Measurements from ENCODE around the gene CRYBG1. TPM values are rescaled to one million over a fixed set of nuclear protein-coding genes. Genes with fewer than 3 reads are reported as not detected.

Gene CRYBG1
- total RNA-seq (12.2 TPM), polyA plus RNA-seq (22.2 TPM)
- long read RNA-seq, donor 1 = 0 reads
- long read RNA-seq, donor 2 = 0 reads
- long read RNA-seq, donor 3 = 0 reads
- long read RNA-seq, donor 4 = 0 reads
- long read RNA-seq, donor 5 = 0 reads
- long read RNA-seq, donor 6 = 0 reads
- long read RNA-seq, donor 7, full-length matches to known transcripts = 1 of 1 reads
- long read RNA-seq, donor 7, partial matches to known transcripts = 0 of 1 reads
- long read RNA-seq, donor 7, other reads (novel, unspliced or antisense) = 0 of 1 reads
- long read RNA-seq, donor 8 = 0 reads
- long read RNA-seq, donor 9 = 0 reads
- long read RNA-seq, donor 10 = 0 reads

GRCh38 chr6:106360410-106360988 lies at the start of gene CRYBG1:
TSS of gene CRYBG1 (plus strand) at chr6:106360717. CDS start at chr6:106360909, 192 bp downstream.
- Histone ChIP-seq H3K36me3 (ENCODE audit: control insufficient read depth in 2 of 2, insufficient read depth in 2 of 2, low read length in 1 of 2) (no peaks in the 10 kb centered on the region), H3K9me3 (ENCODE audit: control insufficient read depth in 2 of 2, insufficient read depth in 1 of 2, low read length in 1 of 2) (peaks cover 1 to 5% of the 10 kb centered on the region in 2 donors), H3K27me3 (ENCODE audit: control insufficient read depth in 2 of 2, insufficient read depth in 1 of 2, low read length in 1 of 2) (peaks cover 14 to 54% of the 10 kb centered on the region in 2 donors), H3K4me3 (ENCODE audit: low read length in 2 of 2) (peak within 1 kb of the TSS in 1 of 2 donors; percentile 30), H3K4me1 (ENCODE audit: control insufficient read depth in 2 of 2, insufficient read depth in 2 of 2, low read length in 2 of 2) (peaks cover 2 to 7% of the 10 kb centered on the region in 2 donors), H3K27ac (ENCODE audit: low read depth in 1 of 2, low read length in 1 of 2) (no peak within 1 kb of the TSS)
- WGBS = 3% methylated on average over 66 of the region's 66 CpGs
- peak in 7 of 9 donors; percentile 21 to 58 (median 35) for DNase-seq (ENCODE audit: low read depth in 6 of 9, low spot score in 9 of 9)

- Histone ChIP-seq H3K4me1 (ENCODE audit: control insufficient read depth in 2 of 2, insufficient read depth in 2 of 2, low read length in 2 of 2) (no peaks in the 10 kb centered on the region), H3K9me3 (ENCODE audit: control insufficient read depth in 2 of 2, insufficient read depth in 1 of 2, low read length in 1 of 2) (no peaks in the 10 kb centered on the region), H3K27ac (ENCODE audit: low read depth in 1 of 2, low read length in 1 of 2) (no peak overlapping the region), H3K27me3 (ENCODE audit: control insufficient read depth in 2 of 2, insufficient read depth in 1 of 2, low read length in 1 of 2) (no peaks in the 10 kb centered on the region), H3K4me3 (ENCODE audit: low read length in 2 of 2) (no peak overlapping the region), H3K36me3 (ENCODE audit: control insufficient read depth in 2 of 2, insufficient read depth in 2 of 2, low read length in 1 of 2) (peaks cover 8 to 15% of the 10 kb centered on the region in 2 donors)
- WGBS = 45% methylated on average over 6 of the region's 6 CpGs
- DNase-seq (ENCODE audit: low read depth in 6 of 9, low spot score in 9 of 9) = no peak
Observed at GRCh38 chr6:106315765-106316374, 44.6 kb upstream of the CRYBG1 start.

GRCh38 chr6:106316375-106316766 lies 44.1 kb upstream of the CRYBG1 start:
- Histone ChIP-seq H3K36me3 (ENCODE audit: control insufficient read depth in 2 of 2, insufficient read depth in 2 of 2, low read length in 1 of 2) (peaks cover 8 to 13% of the 10 kb centered on the region in 2 donors), H3K27ac (ENCODE audit: low read depth in 1 of 2, low read length in 1 of 2) (no peak overlapping the region), H3K4me3 (ENCODE audit: low read length in 2 of 2) (no peak overlapping the region), H3K4me1 (ENCODE audit: control insufficient read depth in 2 of 2, insufficient read depth in 2 of 2, low read length in 2 of 2) (no peaks in the 10 kb centered on the region), H3K9me3 (ENCODE audit: control insufficient read depth in 2 of 2, insufficient read depth in 1 of 2, low read length in 1 of 2) (no peaks in the 10 kb centered on the region), H3K27me3 (ENCODE audit: control insufficient read depth in 2 of 2, insufficient read depth in 1 of 2, low read length in 1 of 2) (no peaks in the 10 kb centered on the region)
- DNase-seq (ENCODE audit: low read depth in 6 of 9, low spot score in 9 of 9) = no peak
- 95% methylated on average over 3 of the region's 3 CpGs for WGBS

- WGBS = 98% methylated on average over 2 of the region's 2 CpGs
- Histone ChIP-seq H3K27me3 (ENCODE audit: control insufficient read depth in 2 of 2, insufficient read depth in 1 of 2, low read length in 1 of 2) (no peaks in the 10 kb centered on the region), H3K4me1 (ENCODE audit: control insufficient read depth in 2 of 2, insufficient read depth in 2 of 2, low read length in 2 of 2) (no peaks in the 10 kb centered on the region), H3K27ac (ENCODE audit: low read depth in 1 of 2, low read length in 1 of 2) (no peak overlapping the region), H3K4me3 (ENCODE audit: low read length in 2 of 2) (no peak overlapping the region), H3K36me3 (ENCODE audit: control insufficient read depth in 2 of 2, insufficient read depth in 2 of 2, low read length in 1 of 2) (peaks cover 5 to 8% of the 10 kb centered on the region in 2 donors), H3K9me3 (ENCODE audit: control insufficient read depth in 2 of 2, insufficient read depth in 1 of 2, low read length in 1 of 2) (no peaks in the 10 kb centered on the region)
- DNase-seq (ENCODE audit: low read depth in 6 of 9, low spot score in 9 of 9) = no peak
Observed at GRCh38 chr6:106318061-106318460, 42.5 kb upstream of the CRYBG1 start.

- Histone ChIP-seq H3K36me3 (ENCODE audit: control insufficient read depth in 2 of 2, insufficient read depth in 2 of 2, low read length in 1 of 2) (peaks cover 5 to 8% of the 10 kb centered on the region in 2 donors), H3K4me1 (ENCODE audit: control insufficient read depth in 2 of 2, insufficient read depth in 2 of 2, low read length in 2 of 2) (peaks cover 0 to 4% of the 10 kb centered on the region in 2 donors), H3K27ac (ENCODE audit: low read depth in 1 of 2, low read length in 1 of 2) (no peak overlapping the region), H3K9me3 (ENCODE audit: control insufficient read depth in 2 of 2, insufficient read depth in 1 of 2, low read length in 1 of 2) (no peaks in the 10 kb centered on the region), H3K4me3 (ENCODE audit: low read length in 2 of 2) (no peak overlapping the region), H3K27me3 (ENCODE audit: control insufficient read depth in 2 of 2, insufficient read depth in 1 of 2, low read length in 1 of 2) (no peaks in the 10 kb centered on the region)
- DNase-seq (ENCODE audit: low read depth in 6 of 9, low spot score in 9 of 9) = no peak
Observed at GRCh38 chr6:106318851-106319250, 41.7 kb upstream of the CRYBG1 start.

GRCh38 chr6:106321940-106322339 lies 38.6 kb upstream of the CRYBG1 start:
- no peak overlapping the region for H3K4me3 ChIP-seq (ENCODE audit: low read length in 2 of 2)
- DNase-seq (ENCODE audit: low read depth in 6 of 9, low spot score in 9 of 9) = no peak
- WGBS = 98% methylated on average over 4 of the region's 4 CpGs
- H3K4me1 ChIP-seq (ENCODE audit: control insufficient read depth in 2 of 2, insufficient read depth in 2 of 2, low read length in 2 of 2) = peaks cover 7 to 9% of the 10 kb centered on the region in 2 donors
- no peak overlapping the region for H3K27ac ChIP-seq (ENCODE audit: low read depth in 1 of 2, low read length in 1 of 2)
- peaks cover 0 to 4% of the 10 kb centered on the region in 2 donors for H3K9me3 ChIP-seq (ENCODE audit: control insufficient read depth in 2 of 2, insufficient read depth in 1 of 2, low read length in 1 of 2)
- H3K27me3 ChIP-seq (ENCODE audit: control insufficient read depth in 2 of 2, insufficient read depth in 1 of 2, low read length in 1 of 2) = no peaks in the 10 kb centered on the region
- H3K36me3 ChIP-seq (ENCODE audit: control insufficient read depth in 2 of 2, insufficient read depth in 2 of 2, low read length in 1 of 2) = peaks cover 0 to 3% of the 10 kb centered on the region in 2 donors

GRCh38 chr6:106324726-106325335 lies 35.7 kb upstream of the CRYBG1 start:
- H3K4me1 ChIP-seq (ENCODE audit: control insufficient read depth in 2 of 2, insufficient read depth in 2 of 2, low read length in 2 of 2) = peaks cover 7 to 9% of the 10 kb centered on the region in 2 donors
- DNase-seq (ENCODE audit: low read depth in 6 of 9, low spot score in 9 of 9) = peak in 3 of 9 donors; percentile 21 to 31 (median 22)
- 10% methylated on average over 9 of the region's 9 CpGs for WGBS

GRCh38 chr6:106325336-106326178 lies 35.0 kb upstream of the CRYBG1 start, which contains the start of gene ATG5:
TSS of gene ATG5 (minus strand) at chr6:106325760. CDS start at chr6:106316208, 9,552 bp downstream.
- peaks cover 7 to 9% of the 10 kb centered on the region in 2 donors for H3K4me1 ChIP-seq (ENCODE audit: control insufficient read depth in 2 of 2, insufficient read depth in 2 of 2, low read length in 2 of 2)
- peaks cover 2 to 5% of the 10 kb centered on the region in 2 donors for H3K27me3 ChIP-seq (ENCODE audit: control insufficient read depth in 2 of 2, insufficient read depth in 1 of 2, low read length in 1 of 2)
- DNase-seq (ENCODE audit: low read depth in 6 of 9, low spot score in 9 of 9) = peak; percentile 93 to 99 (median 98)
- no peaks in the 10 kb centered on the region for H3K36me3 ChIP-seq (ENCODE audit: control insufficient read depth in 2 of 2, insufficient read depth in 2 of 2, low read length in 1 of 2)
- 2% methylated on average over 56 of the region's 56 CpGs for whole genome bisulfite sequencing
- H3K27ac ChIP-seq (ENCODE audit: low read depth in 1 of 2, low read length in 1 of 2) = peak within 1 kb of the TSS; percentile 92 to 95
- peaks cover 0 to 4% of the 10 kb centered on the region in 2 donors for H3K9me3 ChIP-seq (ENCODE audit: control insufficient read depth in 2 of 2, insufficient read depth in 1 of 2, low read length in 1 of 2)
- peak within 1 kb of the TSS; percentile 99 for H3K4me3 ChIP-seq (ENCODE audit: low read length in 2 of 2)

More at GRCh38 chr6:106324726-106325335, 35.7 kb upstream of the CRYBG1 start:
- H3K4me3 ChIP-seq (ENCODE audit: low read length in 2 of 2) = peak overlapping the region; percentile 99
- H3K27me3 ChIP-seq (ENCODE audit: control insufficient read depth in 2 of 2, insufficient read depth in 1 of 2, low read length in 1 of 2) = peaks cover 2 to 3% of the 10 kb centered on the region in 2 donors
- H3K27ac ChIP-seq (ENCODE audit: low read depth in 1 of 2, low read length in 1 of 2) = peak overlapping the region; percentile 92 to 95
- H3K9me3 ChIP-seq (ENCODE audit: control insufficient read depth in 2 of 2, insufficient read depth in 1 of 2, low read length in 1 of 2) = peaks cover 0 to 4% of the 10 kb centered on the region in 2 donors
- no peaks in the 10 kb centered on the region for H3K36me3 ChIP-seq (ENCODE audit: control insufficient read depth in 2 of 2, insufficient read depth in 2 of 2, low read length in 1 of 2)
